HG02938 (cell line): ENCODE measurements around the gene IFNGR2.

Source experiments
- ATAC-seq: cut with Tn5 transposase; IDR thresholded peaks from one replicate; pipeline ENCODE4 v1.9.1; 2021; ENCODE audit warnings: mild to moderate bottlenecking, moderate library complexity; ENCODE audit not compliant: unreplicated experiment

The IFNGR2 gene

GRCh38 chr21:33480481-33481103 is 77.4 kb downstream of the IFNGR2 start:
- no peak for ATAC-seq

GRCh38 chr21:33481314-33481943 is 78.2 kb downstream of the IFNGR2 start:
- ATAC-seq, result no peak
